Stimulated activated CD8-positive, alpha-beta memory T cell treated with anti-CD3 and anti-CD28 coated beads, Interleukin-7, amount 100 ng/mL, for 48 hours (primary cell): ENCODE results near the gene ZBTB38.

Experiments
- DNase-seq, 2 donors: peaks; one replicate each; pipeline ENCODE4 v3.0.0-alpha.2; 2020; ENCODE audit warnings: low read depth in 1 of 2; ENCODE audit errors: extremely low read depth in 1 of 2

The ZBTB38 gene

DNA sequence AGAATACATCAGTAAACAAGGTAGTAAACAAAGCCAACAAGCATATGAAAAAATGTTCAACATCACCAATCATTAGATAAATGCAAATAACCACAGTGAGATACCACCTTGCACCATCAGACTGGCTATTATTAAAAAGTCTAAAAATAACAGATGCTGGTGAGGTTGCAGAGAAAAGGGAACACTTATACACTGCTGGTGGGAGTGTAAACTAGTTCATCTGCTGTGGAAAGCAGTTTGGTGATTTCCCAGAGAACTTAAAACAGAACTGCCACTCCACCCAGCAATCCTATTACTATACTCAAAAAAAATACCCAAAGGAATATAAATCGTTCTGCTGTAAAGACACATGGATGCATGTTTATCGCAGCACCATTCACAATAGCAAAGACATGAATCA, 30.3 kb upstream of the ZBTB38 start:
- DNase-seq = no peak

DNA sequence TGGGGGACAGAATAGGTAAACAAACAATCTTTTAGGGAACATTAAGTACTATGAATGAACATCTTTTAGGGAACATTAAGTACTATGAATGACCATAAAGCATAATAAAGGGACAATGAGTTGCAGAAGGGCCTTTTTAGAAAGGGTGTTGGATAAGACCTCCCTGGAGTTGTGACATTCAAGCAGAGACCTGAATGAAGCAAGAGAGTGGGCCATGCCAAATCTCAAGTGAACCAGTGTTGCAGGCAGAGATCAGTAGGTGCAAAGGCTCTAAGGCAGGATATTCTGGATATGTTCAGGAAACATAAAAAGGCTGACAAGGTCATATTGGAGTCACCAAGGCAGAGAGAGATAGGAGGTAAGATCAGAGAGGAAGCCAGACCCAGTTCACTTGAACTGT, 29.4 kb upstream of the ZBTB38 start:
- no peak for DNase-seq

DNA sequence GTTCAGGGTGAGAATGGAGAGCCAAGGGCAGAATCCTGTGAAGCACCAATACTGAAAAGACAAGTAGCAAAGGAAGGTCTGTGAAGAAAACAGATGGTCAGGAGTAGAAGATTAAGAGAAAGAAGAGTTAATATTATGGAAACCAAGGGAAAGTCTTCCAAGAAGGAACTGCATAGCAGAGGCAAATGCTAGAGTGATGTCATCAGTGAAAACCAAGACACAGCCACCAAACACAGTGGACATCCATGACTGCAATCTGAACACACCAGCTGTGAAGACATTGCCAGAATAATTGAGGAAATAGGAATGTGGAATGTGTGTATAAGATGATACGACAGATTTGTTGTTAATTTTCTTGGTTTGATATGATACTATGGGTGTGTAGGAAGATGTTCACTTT, 26.8 kb upstream of the ZBTB38 start:
- no peak for DNase-seq

- no peak for DNase-seq
These were observed 25.9 kb upstream of the ZBTB38 start for GRCh38 chr3:141342386-141342785.

DNA sequence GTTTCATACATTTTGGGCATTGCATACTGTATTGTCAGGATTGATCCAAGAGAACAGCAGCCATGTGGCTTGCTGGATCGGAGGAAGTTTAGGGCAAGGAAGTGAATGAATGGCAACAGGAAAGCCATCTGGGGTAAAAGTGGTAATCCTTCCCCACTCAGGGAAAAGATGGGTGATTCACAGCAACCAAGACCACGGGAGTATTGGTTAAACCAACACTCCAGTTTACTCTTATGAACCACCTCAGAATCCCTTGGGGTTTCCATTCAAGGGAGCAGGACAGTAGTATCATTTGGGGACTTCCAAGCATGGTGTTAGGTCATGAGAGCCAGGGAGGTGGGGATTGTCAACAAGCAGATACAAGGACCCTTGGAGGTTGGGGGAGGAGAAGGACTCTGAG, 25.2 kb upstream of the ZBTB38 start:
- DNase-seq = no peak

DNA sequence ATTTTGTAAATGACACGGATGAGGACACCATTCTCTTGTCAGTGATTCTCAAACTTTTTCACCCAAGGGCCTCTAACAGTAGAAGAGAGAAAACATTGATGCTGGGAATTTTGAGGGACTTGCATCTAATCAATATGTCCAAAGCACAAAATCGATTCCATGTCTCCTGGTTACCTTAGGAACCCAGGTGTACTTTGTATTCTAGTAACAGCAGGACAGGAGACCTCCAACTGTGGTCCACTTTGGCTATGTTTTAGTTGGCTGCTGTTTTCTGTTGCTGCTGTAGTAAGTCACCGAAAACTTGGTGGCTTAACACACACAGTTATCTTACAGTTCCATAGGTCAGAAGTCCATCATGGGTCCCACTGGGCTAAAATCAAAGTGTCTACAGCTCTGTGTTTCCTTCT, 24.4 kb upstream of the ZBTB38 start:
- no peak for DNase-seq

DNA sequence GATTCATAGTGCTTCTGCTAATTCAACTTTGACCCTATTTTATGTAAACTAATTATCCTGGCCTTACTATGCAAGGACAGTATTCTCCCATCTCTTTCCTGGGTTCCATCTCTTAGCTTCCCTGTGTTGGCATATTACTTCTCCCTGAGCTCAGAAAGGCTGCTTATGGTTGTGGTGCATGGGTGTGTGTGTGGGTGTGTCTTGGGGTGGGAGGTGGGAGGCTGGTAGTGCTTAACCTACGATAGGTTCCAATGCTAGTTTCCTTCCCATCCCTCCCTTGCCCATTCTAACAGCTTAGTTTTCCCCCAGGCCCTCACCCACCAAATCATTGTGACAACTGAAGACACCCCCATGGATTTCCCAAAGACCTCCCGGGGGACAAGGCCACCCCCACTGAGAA, 22.8 kb upstream of the ZBTB38 start:
- no peak for DNase-seq

DNA sequence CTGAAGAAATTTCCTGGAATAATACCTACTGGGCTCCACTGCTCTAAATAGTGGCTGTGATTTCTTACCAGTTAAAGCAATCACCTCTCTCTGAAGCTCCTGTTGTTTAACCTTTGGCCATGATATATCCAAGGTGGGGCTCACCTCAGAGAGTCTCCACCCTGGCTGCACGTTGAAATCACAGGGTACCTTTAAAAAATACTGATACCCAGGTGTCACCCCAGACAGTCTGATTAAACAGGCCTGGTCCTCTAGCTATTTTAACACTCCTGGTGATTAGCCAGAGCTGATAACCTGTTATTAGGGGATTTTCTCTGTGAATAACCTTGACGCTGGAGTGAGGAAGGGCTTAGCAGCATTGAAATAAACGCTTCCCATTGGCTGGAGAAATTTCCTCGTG, 22.3 kb upstream of the ZBTB38 start:
- no peak for DNase-seq

- no peak for DNase-seq
These were observed 21.9 kb upstream of the ZBTB38 start for GRCh38 chr3:141346418-141346817.

GRCh38 chr3:141346839-141347238, 21.5 kb upstream of the ZBTB38 start:
- no peak for DNase-seq

GRCh38 chr3:141348837-141349236, 19.5 kb upstream of the ZBTB38 start:
- no peak for DNase-seq

DNA sequence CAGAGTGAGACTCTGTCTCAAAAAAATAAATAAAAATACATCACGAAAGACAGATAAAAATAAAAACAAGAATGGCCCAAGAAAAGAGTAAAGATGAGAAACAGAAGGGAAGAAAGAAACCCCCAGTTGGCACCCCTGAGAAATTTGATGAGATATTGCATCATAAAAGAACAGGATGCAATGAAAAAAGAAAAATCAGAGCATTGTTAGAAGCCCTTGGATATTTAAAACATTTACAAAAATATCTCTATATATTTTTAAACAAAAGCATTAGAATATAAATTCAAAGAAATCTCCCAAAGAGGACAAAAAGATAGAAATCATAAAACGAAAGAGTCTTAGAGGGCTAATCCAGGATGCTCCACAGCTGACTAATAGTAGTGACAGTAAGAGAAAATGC, 18.6 kb upstream of the ZBTB38 start:
- DNase-seq = no peak

GRCh38 chr3:141350666-141351065, 17.6 kb upstream of the ZBTB38 start:
- DNase-seq = no peak

- DNase-seq = no peak
These were observed 15.9 kb upstream of the ZBTB38 start for GRCh38 chr3:141352262-141352984.

- DNase-seq = no peak
These were observed 14.4 kb upstream of the ZBTB38 start for GRCh38 chr3:141353652-141354495.

GRCh38 chr3:141354517-141354916, 13.8 kb upstream of the ZBTB38 start:
- no peak for DNase-seq

- DNase-seq = no peak
These were observed 13.1 kb upstream of the ZBTB38 start for GRCh38 chr3:141355242-141355641.

- DNase-seq = no peak
These were observed 12.3 kb upstream of the ZBTB38 start for GRCh38 chr3:141356046-141356445.

DNA sequence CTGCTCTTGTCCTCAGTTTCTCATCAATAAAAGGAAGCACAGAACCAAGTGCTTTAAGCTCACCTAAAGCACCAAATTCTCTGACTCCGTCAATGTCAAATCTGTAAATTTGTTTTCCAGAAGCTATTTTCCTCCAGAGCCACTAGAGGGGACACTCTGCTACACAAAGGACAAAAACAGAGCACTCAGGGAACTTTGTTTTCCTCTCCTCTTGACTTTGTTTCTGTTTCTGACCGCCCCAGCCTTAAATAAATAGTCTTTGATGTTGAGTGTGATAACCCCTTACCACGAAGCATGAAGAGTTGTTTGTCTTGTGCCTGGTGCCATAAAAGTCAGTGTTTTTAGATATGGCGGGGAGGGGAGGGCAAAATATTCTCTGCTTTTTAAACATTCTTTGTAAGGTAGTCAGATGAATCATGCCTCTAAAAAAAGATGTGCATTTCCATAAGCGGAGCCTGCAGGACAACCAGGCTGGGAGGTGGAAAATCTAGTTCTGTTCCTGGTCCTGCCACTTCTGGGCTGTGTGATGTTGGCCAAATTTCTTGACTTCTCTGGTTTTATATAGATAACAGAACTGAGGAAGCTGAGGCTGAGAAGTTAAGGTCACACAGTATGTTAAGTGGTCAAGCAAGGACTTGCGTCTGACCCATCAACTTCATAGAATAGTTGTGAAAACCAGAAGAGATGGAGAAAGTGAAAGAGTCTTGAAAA, 7.3 kb upstream of the ZBTB38 start:
- DNase-seq = no peak

DNA sequence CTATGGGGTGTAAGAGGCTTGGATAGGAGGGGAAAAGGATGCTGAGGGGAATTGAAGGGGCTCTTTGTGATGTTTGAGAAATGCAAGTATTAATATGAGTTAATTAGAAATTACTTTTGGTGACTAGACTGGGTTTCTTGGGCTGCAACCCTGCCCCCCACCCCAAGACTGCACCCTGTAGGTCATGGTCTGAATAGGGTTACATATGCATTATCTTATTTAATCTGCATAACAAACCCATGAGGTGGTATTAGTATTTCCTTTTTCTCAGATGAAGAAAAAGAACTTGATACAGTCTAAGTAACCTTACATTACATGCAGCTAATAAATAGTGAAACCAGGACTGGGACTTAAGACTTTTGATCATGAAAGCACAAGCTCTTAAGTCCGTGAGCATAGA, 5.6 kb upstream of the ZBTB38 start:
- no peak for DNase-seq

- no peak for DNase-seq
These were observed 3.1 kb upstream of the ZBTB38 start for GRCh38 chr3:141365201-141365600.
